ENCODE data around the gene RPS6KA2. TPM values are rescaled to one million over a fixed set of nuclear protein-coding genes. Genes with fewer than 3 reads are reported as not detected.

Gene RPS6KA2
- total and polyA plus RNA-seq, 2 experiments from 2014 or later, result 45.1 to 49.0 TPM

DNA sequence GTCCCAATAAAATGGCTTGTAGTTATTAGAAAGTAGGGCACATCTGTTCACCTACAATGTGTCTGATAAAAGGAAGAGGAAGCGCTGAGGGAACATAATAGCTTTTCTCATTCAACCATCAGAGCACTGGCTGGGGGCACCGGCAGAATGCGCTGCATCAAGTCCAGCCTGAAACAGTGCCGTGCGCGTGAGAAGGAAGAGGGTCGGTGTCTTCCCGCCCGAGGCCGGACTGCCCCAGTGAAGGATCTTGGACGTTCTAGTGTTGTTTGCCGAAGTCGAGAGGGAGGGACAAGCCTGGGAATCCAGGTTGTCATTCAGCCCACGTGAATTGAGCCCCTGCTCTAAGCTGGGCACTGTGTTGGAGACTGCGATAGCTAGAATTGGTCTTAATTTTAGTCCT, 182.6 kb downstream of the RPS6KA2 start:
- Histone ChIP-seq H3K27me3 (replicated peaks; ENCODE audit: insufficient read depth) (no peaks in the 10 kb centered on the region), H2AFZ (no peak overlapping the region), H3F3A (ENCODE audit: insufficient read depth) (no peaks in the 10 kb centered on the region), H3K9me3 (ENCODE audit: low read depth) (no peaks in the 10 kb centered on the region), H3K4me2 (ENCODE audit: unreplicated experiment) (no peak overlapping the region), H3K9ac (no peak overlapping the region), H4K20me1 (ENCODE audit: insufficient read depth) (no peaks in the 10 kb centered on the region), H3K79me2 (ENCODE audit: insufficient read depth) (no peaks in the 10 kb centered on the region), H3K4me3 (no peak overlapping the region), H3K27ac (no peak overlapping the region), H3K36me3 (ENCODE audit: low read depth) (peaks cover 20% of the 10 kb centered on the region; the same call in 1 of the 2 replicates), H3K4me1 (ENCODE audit: insufficient read depth) (no peaks in the 10 kb centered on the region), H3K9me2 (ENCODE audit: insufficient read depth) (no peaks in the 10 kb centered on the region)
- WGBS, 2 experiments (ENCODE audit: low coverage in 1 of 2, low lambda C conversion rate in 2 of 2, missing lambda C conversion rate in 2 of 2), result 93 to 94% methylated on average over 15 of the region's 15 CpGs
- no peak for TF ChIP-seq EZH2 (IDR thresholded peaks at IDR 0.05; ENCODE audit: insufficient read depth, poor library complexity, severe bottlenecking)
- TF ChIP-seq EZH2phosphoT487 (IDR thresholded peaks at IDR 0.05; ENCODE audit: insufficient read depth, low read depth), result no peak
- no peak for DNase-seq
- in situ Hi-C loops (cut with MboI), result no loop called here

DNA sequence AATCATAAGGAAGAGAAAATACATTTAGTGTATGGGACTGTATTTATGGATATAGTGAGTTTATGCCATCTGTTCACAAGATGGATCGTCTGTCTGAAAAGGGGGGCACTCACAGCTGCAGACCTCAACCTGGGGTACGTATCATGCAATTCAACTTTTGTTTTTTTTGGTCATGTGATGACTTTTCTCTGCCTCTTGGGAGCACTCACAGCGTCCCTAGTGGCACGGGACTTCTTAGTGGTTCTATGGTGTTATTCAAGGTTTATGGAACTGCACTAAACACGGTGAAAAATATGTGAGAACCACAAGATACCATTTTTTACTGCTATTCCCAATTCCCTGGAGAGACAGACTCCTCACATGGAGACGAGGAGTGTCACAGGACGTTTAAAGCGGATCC, 183.9 kb downstream of the RPS6KA2 start:
- TF ChIP-seq EZH2phosphoT487 (IDR thresholded peaks at IDR 0.05; ENCODE audit: insufficient read depth, low read depth), result no peak
- TF ChIP-seq EZH2 (IDR thresholded peaks at IDR 0.05; ENCODE audit: insufficient read depth, poor library complexity, severe bottlenecking), result no peak
- H3K4me2 ChIP-seq (ENCODE audit: unreplicated experiment), result no peak overlapping the region
- no peaks in the 10 kb centered on the region for H3K9me3 ChIP-seq (ENCODE audit: low read depth)
- no peak overlapping the region for H3K9ac ChIP-seq
- H3K4me1 ChIP-seq (ENCODE audit: insufficient read depth), result no peaks in the 10 kb centered on the region
- H3K36me3 ChIP-seq (ENCODE audit: low read depth), result peaks cover 20% of the 10 kb centered on the region; the same call in 1 of the 2 replicates
- no peak overlapping the region for H2AFZ ChIP-seq
- H3K79me2 ChIP-seq (ENCODE audit: insufficient read depth), result no peaks in the 10 kb centered on the region
- H3K4me3 ChIP-seq, result no peak overlapping the region
- no peaks in the 10 kb centered on the region for H3K27me3 ChIP-seq (replicated peaks; ENCODE audit: insufficient read depth)
- DNase-seq, result no peak
- no peaks in the 10 kb centered on the region for H4K20me1 ChIP-seq (ENCODE audit: insufficient read depth)
- H3K9me2 ChIP-seq (ENCODE audit: insufficient read depth), result no peaks in the 10 kb centered on the region
- 66 to 69% methylated on average over 8 of the region's 8 CpGs for WGBS, 2 experiments (ENCODE audit: low coverage in 1 of 2, low lambda C conversion rate in 2 of 2, missing lambda C conversion rate in 2 of 2)
- no peak overlapping the region for H3K27ac ChIP-seq
- in situ Hi-C loops (cut with MboI), result no loop called here
- H3F3A ChIP-seq (ENCODE audit: insufficient read depth), result no peaks in the 10 kb centered on the region

DNA sequence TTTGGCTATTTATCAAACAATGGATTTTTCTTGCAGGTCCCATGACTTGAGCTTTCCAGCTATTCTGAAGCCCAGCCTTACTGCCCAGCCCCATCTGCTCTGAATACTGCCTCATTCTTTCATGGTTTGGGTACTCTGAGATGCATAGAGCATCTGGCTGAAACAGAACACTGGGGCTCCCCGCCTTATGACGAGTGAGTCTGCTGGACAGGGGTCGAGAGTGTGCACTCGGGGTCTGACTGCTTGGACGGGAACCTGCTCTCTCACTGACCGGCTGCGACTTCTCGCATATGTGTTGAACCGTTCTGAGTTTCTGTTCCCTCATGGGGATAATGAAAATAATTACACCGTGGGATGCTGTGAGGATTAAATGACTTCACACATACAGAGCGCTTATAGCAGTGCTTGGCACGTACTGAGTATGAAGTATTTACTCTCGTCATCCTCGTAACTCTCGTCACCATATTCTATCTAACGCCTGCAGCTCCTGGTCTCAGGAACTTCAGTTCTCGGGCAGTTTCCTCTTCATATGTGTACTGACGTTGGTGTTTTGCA, 184.8 kb downstream of the RPS6KA2 start:
- Histone ChIP-seq H4K20me1 (ENCODE audit: insufficient read depth) (no peaks in the 10 kb centered on the region), H3K9me2 (ENCODE audit: insufficient read depth) (no peaks in the 10 kb centered on the region), H3K27me3 (replicated peaks; ENCODE audit: insufficient read depth) (no peaks in the 10 kb centered on the region), H3K9me3 (ENCODE audit: low read depth) (no peaks in the 10 kb centered on the region), H2AFZ (no peak overlapping the region), H3F3A (ENCODE audit: insufficient read depth) (no peaks in the 10 kb centered on the region), H3K36me3 (ENCODE audit: low read depth) (peaks cover 21% of the 10 kb centered on the region; the same call in 1 of the 2 replicates), H3K9ac (no peak overlapping the region), H3K4me2 (ENCODE audit: unreplicated experiment) (no peak overlapping the region), H3K4me3 (no peak overlapping the region), H3K4me1 (ENCODE audit: insufficient read depth) (no peaks in the 10 kb centered on the region), H3K27ac (no peak overlapping the region), H3K79me2 (ENCODE audit: insufficient read depth) (no peaks in the 10 kb centered on the region)
- no peak for DNase-seq
- in situ Hi-C loops (cut with MboI), result no loop called here
- TF ChIP-seq EZH2phosphoT487 (IDR thresholded peaks at IDR 0.05; ENCODE audit: insufficient read depth, low read depth), result no peak
- no peak for TF ChIP-seq EZH2 (IDR thresholded peaks at IDR 0.05; ENCODE audit: insufficient read depth, poor library complexity, severe bottlenecking)
- WGBS, 2 experiments (ENCODE audit: low coverage in 1 of 2, low lambda C conversion rate in 2 of 2, missing lambda C conversion rate in 2 of 2), result 80 to 82% methylated on average over 18 of the region's 18 CpGs

- Histone ChIP-seq H3K9me2 (ENCODE audit: insufficient read depth) (no peaks in the 10 kb centered on the region), H3K9ac (no peak overlapping the region), H3K4me2 (ENCODE audit: unreplicated experiment) (no peak overlapping the region), H3K9me3 (ENCODE audit: low read depth) (no peaks in the 10 kb centered on the region), H3K27ac (no peak overlapping the region), H3F3A (ENCODE audit: insufficient read depth) (no peaks in the 10 kb centered on the region), H2AFZ (no peak overlapping the region), H3K4me3 (no peak overlapping the region), H4K20me1 (ENCODE audit: insufficient read depth) (no peaks in the 10 kb centered on the region), H3K36me3 (ENCODE audit: low read depth) (peaks cover 18% of the 10 kb centered on the region; the same call in 1 of the 2 replicates), H3K79me2 (ENCODE audit: insufficient read depth) (no peaks in the 10 kb centered on the region), H3K4me1 (ENCODE audit: insufficient read depth) (no peaks in the 10 kb centered on the region), H3K27me3 (replicated peaks; ENCODE audit: insufficient read depth) (no peaks in the 10 kb centered on the region)
- DNase-seq, result no peak
- no peak for TF ChIP-seq EZH2 (IDR thresholded peaks at IDR 0.05; ENCODE audit: insufficient read depth, poor library complexity, severe bottlenecking)
- TF ChIP-seq EZH2phosphoT487 (IDR thresholded peaks at IDR 0.05; ENCODE audit: insufficient read depth, low read depth), result no peak
- WGBS, 2 experiments (ENCODE audit: low coverage in 1 of 2, low lambda C conversion rate in 2 of 2, missing lambda C conversion rate in 2 of 2), result 85 to 87% methylated on average over 19 of the region's 19 CpGs
- in situ Hi-C loops (cut with MboI), result no loop called here
Observed at GRCh38 chr6:166441325-166442078, 185.5 kb downstream of the RPS6KA2 start.

All from GM23248 (cell line).